HG03060 (cell line): ENCODE results near the gene CYB561.

ENCODE experiments used
- ATAC-seq: cut with Tn5 transposase; IDR thresholded peaks from one replicate; pipeline ENCODE4 v1.9.1; 2021; ENCODE audit warnings: low read depth, moderate number of reproducible peaks; ENCODE audit not compliant: unreplicated experiment

CYB561 gene

GRCh38 chr17:63419398-63419797 is 26.7 kb downstream of the CYB561 start:
- no peak for ATAC-seq

GRCh38 chr17:63418540-63418939 is 27.6 kb downstream of the CYB561 start:
- no peak for ATAC-seq

GRCh38 chr17:63414222-63414621 is 31.9 kb downstream of the CYB561 start:
- ATAC-seq: no peak

- no peak for ATAC-seq
Measured at GRCh38 chr17:63413128-63413527, 33.0 kb downstream of the CYB561 start.

GRCh38 chr17:63412234-63412633 is 33.9 kb downstream of the CYB561 start:
- ATAC-seq: no peak

GRCh38 chr17:63407741-63408330 is 38.3 kb downstream of the CYB561 start:
- ATAC-seq: no peak

GRCh38 chr17:63406689-63407330 is 39.3 kb downstream of the CYB561 start:
- no peak for ATAC-seq

GRCh38 chr17:63405741-63406261 is 40.3 kb downstream of the CYB561 start:
- ATAC-seq: no peak

- no peak for ATAC-seq
Measured at GRCh38 chr17:63405020-63405419, 41.1 kb downstream of the CYB561 start.

GRCh38 chr17:63402431-63403212 is 43.5 kb downstream of the CYB561 start:
- no peak for ATAC-seq

- no peak for ATAC-seq
Measured at GRCh38 chr17:63399856-63400255, 46.2 kb downstream of the CYB561 start.

- no peak for ATAC-seq
Measured at GRCh38 chr17:63399316-63399715, 46.8 kb downstream of the CYB561 start.

- ATAC-seq: no peak
Measured at GRCh38 chr17:63398680-63399079, 47.4 kb downstream of the CYB561 start.

- no peak for ATAC-seq
Measured at GRCh38 chr17:63395075-63395805, 50.9 kb downstream of the CYB561 start.

- ATAC-seq: no peak
Measured at GRCh38 chr17:63390090-63390489, 56.0 kb downstream of the CYB561 start.

GRCh38 chr17:63387656-63388340 is 58.3 kb downstream of the CYB561 start:
- no peak for ATAC-seq

- no peak for ATAC-seq
Measured at GRCh38 chr17:63382826-63383225, 63.3 kb downstream of the CYB561 start.
